ENCODE data around the gene MIEF2.
A peak's percentile ranks its signal among the peaks of the same experiment; 100 is the strongest.

Gene MIEF2

GRCh38 chr17:18235743-18236256 lies 24.7 kb upstream of the MIEF2 start:
- DNase-seq: no peak

GRCh38 chr17:18236494-18236893 lies 24.0 kb upstream of the MIEF2 start:
- no peak for DNase-seq

GRCh38 chr17:18237461-18237860 lies 23.0 kb upstream of the MIEF2 start:
- DNase-seq: no peak

- DNase-seq: no peak
These were observed 22.2 kb upstream of the MIEF2 start for GRCh38 chr17:18238299-18238698.

- no peak for DNase-seq
These were observed 20.0 kb upstream of the MIEF2 start for GRCh38 chr17:18240449-18240848.

- no peak for DNase-seq
These were observed 19.1 kb upstream of the MIEF2 start for GRCh38 chr17:18241229-18241871.

GRCh38 chr17:18245038-18245776 lies 15.3 kb upstream of the MIEF2 start:
- DNase-seq: no peak

GRCh38 chr17:18246109-18246725 lies 14.2 kb upstream of the MIEF2 start:
- DNase-seq: no peak

- DNase-seq: no peak
These were observed 13.4 kb upstream of the MIEF2 start for GRCh38 chr17:18246880-18247612.

- peak in 1 of 2 donors; percentile 37 for DNase-seq
These were observed 12.9 kb upstream of the MIEF2 start for GRCh38 chr17:18247613-18248001.

GRCh38 chr17:18248300-18248731 lies 12.1 kb upstream of the MIEF2 start:
- peak; percentile 41 to 52 for DNase-seq

GRCh38 chr17:18248811-18249210 lies 11.7 kb upstream of the MIEF2 start:
- no peak for DNase-seq

- no peak for DNase-seq
These were observed 10.2 kb upstream of the MIEF2 start for GRCh38 chr17:18250259-18250658.

GRCh38 chr17:18250708-18251107 lies 9.8 kb upstream of the MIEF2 start:
- DNase-seq: no peak

- DNase-seq: no peak
These were observed 9.3 kb upstream of the MIEF2 start for GRCh38 chr17:18251204-18251603.

GRCh38 chr17:18252160-18252559 lies 8.3 kb upstream of the MIEF2 start:
- no peak for DNase-seq

- no peak for DNase-seq
These were observed 7.1 kb upstream of the MIEF2 start for GRCh38 chr17:18253187-18253884.

- no peak for DNase-seq
These were observed 6.3 kb upstream of the MIEF2 start for GRCh38 chr17:18253947-18254821.

- no peak for DNase-seq
These were observed 5.4 kb upstream of the MIEF2 start for GRCh38 chr17:18254888-18255649.

GRCh38 chr17:18256351-18256750 lies 4.1 kb upstream of the MIEF2 start:
- no peak for DNase-seq

- DNase-seq: no peak
These were observed 3.7 kb upstream of the MIEF2 start for GRCh38 chr17:18256776-18257175.
